GM12878 (cell line): Measurements from ENCODE around the gene LAMA2. TPM values are rescaled to one million over a fixed set of nuclear protein-coding genes. Genes with fewer than 3 reads are reported as not detected.

Experiments
- ATAC-seq: fragments of 200-7000 bp; cut with Tn5 transposase; 3 replicates; pipeline ENCODE4 v1.9.1; 2020; ENCODE audit warnings: mild to moderate bottlenecking, moderate library complexity
- BruUV-seq: library from RNA; stranded (reverse); fragments of 400-500 nt; replicated peaks from 2 replicates; lab custom pipeline; 2021; lab: Mats Ljungman, UMichigan
- CTCF ChIA-PET: fragments of 300-600 bp; sonication (Branson Sonifier 250); formaldehyde crosslinking; extraction: SDS; loops from one replicate; lab custom pipeline; 2021; ENCODE audit warnings: inconsistent platforms; lab: Yijun Ruan, JAX
- POLR2A ChIA-PET: fragments of 350-600 bp; formaldehyde crosslinking; extraction: SDS; loops from one replicate; lab custom pipeline; 2021; ENCODE audit warnings: inconsistent platforms; lab: Charles Lee
- RAD21 ChIA-PET: fragments of 300-600 bp; sonication (Branson Sonifier 250); formaldehyde crosslinking; loops from one replicate; lab custom pipeline; 2023; ENCODE audit warnings: antibody characterized with exemption; ENCODE audit not compliant: unreplicated experiment; lab: Charles Lee
- SMC1A ChIA-PET: fragments of 300-600 bp; sonication (Branson Sonifier 250); formaldehyde crosslinking; loops from one replicate; lab custom pipeline; 2023; ENCODE audit not compliant: unreplicated experiment, uncharacterized antibody; lab: Charles Lee
- DNase-seq: peaks from one replicate; pipeline ENCODE4 v3.0.0-alpha.2; 2011; ENCODE audit warnings: low read depth, low spot score
- FAIRE-seq: peaks from 3 replicates; lab custom pipeline; 2011; peaks lifted over from hg19 to GRCh38; lab: Jason Lieb, UNC
- H2AFZ ChIP-seq: 2 replicates; pipeline ENCODE4 v1.6.0; 2011; ENCODE audit warnings: low read depth, low read length, control low read depth; ENCODE audit not compliant: control insufficient read depth
- H3K27ac ChIP-seq: 2 replicates; pipeline ENCODE4 v1.5.1; 2011; ENCODE audit warnings: control low read depth; ENCODE audit not compliant: control insufficient read depth, insufficient read depth
- H3K27me3 ChIP-seq, 2 experiments: replicated peaks in 1 of 2; 2 replicates each; pipeline versions ENCODE4 v1.6.0 to v1.6.1; 2011; ENCODE audit warnings: low read length in 1 of 2; ENCODE audit not compliant: control insufficient read depth in 2 of 2, insufficient read depth in 2 of 2
- H3K36me3 ChIP-seq, 2 experiments: 2 replicates each; pipeline ENCODE4 v1.5.1; 2011; ENCODE audit warnings: low read length in 1 of 2; ENCODE audit not compliant: control insufficient read depth in 2 of 2, insufficient read depth in 2 of 2
- H3K4me1 ChIP-seq: 2 replicates; pipeline ENCODE4 v1.6.1; 2011; ENCODE audit warnings: mild to moderate bottlenecking, low read length, moderate library complexity, mixed read lengths; ENCODE audit not compliant: control insufficient read depth, insufficient read depth
- H3K4me2 ChIP-seq: 2 replicates; pipeline ENCODE4 v1.6.0; 2011; ENCODE audit warnings: control low read depth; ENCODE audit not compliant: control insufficient read depth, insufficient read depth
- H3K4me3 ChIP-seq: fragments of 200-600 bp; sonication (generic); 2 replicates; pipeline ENCODE4 v1.5.1; 2016
- H3K79me2 ChIP-seq: 2 replicates; pipeline ENCODE4 v1.6.0; 2011; ENCODE audit warnings: low read length; ENCODE audit not compliant: control insufficient read depth, insufficient read depth
- H3K9ac ChIP-seq: 2 replicates; pipeline ENCODE4 v1.8.0; 2011; ENCODE audit warnings: low read length, control low read depth, mixed read lengths; ENCODE audit not compliant: control insufficient read depth, insufficient read depth
- H3K9me3 ChIP-seq: replicated peaks from 3 replicates; pipeline ENCODE4 v1.5.1; 2011; ENCODE audit warnings: mild to moderate bottlenecking, low read length; ENCODE audit not compliant: control insufficient read depth, insufficient read depth
- H4K20me1 ChIP-seq: 2 replicates; pipeline ENCODE4 v1.6.0; 2011; ENCODE audit not compliant: control insufficient read depth, insufficient read depth
- ASH2L ChIP-seq: fragments of 300-600, 200-600 bp; sonication (generic); IDR thresholded peaks from 2 replicates; pipeline ENCODE4 v1.6.1; 2017; ENCODE audit warnings: low read depth, mild to moderate bottlenecking, borderline replicate concordance
- CHD2 ChIP-seq: IDR thresholded peaks from 2 replicates; pipeline ENCODE4 v1.6.1; 2011; ENCODE audit warnings: low read depth, low read length, improper control_type of control experiment, borderline replicate concordance
- EGR1 ChIP-seq, 2 experiments: IDR thresholded peaks; 1 replicate in 1 of 2; 2 replicates in 1 of 2; pipeline ENCODE4 v1.6.1; 2011 to 2012; ENCODE audit warnings: low read depth in 2 of 2, low read length in 2 of 2, borderline replicate concordance in 1 of 2, mild to moderate bottlenecking in 1 of 2, moderate library complexity in 1 of 2
- IRF5 ChIP-seq: fragments of 450-650 bp; IDR thresholded peaks from 2 replicates; pipeline ENCODE4 v1.6.1; 2017; ENCODE audit warnings: borderline replicate concordance
- SRF ChIP-seq, 2 experiments: IDR thresholded peaks; 2 replicates each; pipeline ENCODE4 v1.6.1; 2011; ENCODE audit warnings: low read depth in 2 of 2, low read length in 2 of 2, mild to moderate bottlenecking in 1 of 2, moderate library complexity in 1 of 2
- ZBED1 ChIP-seq: IDR thresholded peaks from 2 replicates; pipeline ENCODE4 v1.6.1; 2016; ENCODE audit warnings: borderline replicate concordance
- ZNF592 ChIP-seq: fragments of 450-650 bp; IDR thresholded peaks from 2 replicates; pipeline ENCODE4 v1.6.1; 2017; ENCODE audit warnings: mild to moderate bottlenecking, moderate library complexity
- WGBS: methylation state at CpG from one replicate; pipeline ENCODE4 v1.1.6; 2016; ENCODE audit warnings: low lambda C conversion rate; ENCODE audit not compliant: insufficient replicate concordance, insufficient coverage; ENCODE audit errors: missing lambda C conversion rate; 5-methylcytosine and 5-hydroxymethylcytosine counted together
- in situ Hi-C: fragments of 300-500 bp; cut with MboI; formaldehyde crosslinking; loops from 9 replicates; pipeline ENCODE4 v1.14.3; 2018; ENCODE audit warnings: mixed read lengths
- intact Hi-C: fragments of 100-400 bp; cut with micrococcal nuclease; formaldehyde crosslinking; loops from one replicate; pipeline ENCODE4 v1.14.2; 2022; ENCODE audit not compliant: unreplicated experiment
- polyA plus RNA-seq, 11 experiments: library from polyadenylated mRNA; depleted of rRNA in 4 of 11; unstranded in 6 of 11; stranded (reverse) in 5 of 11; fragments of >200 nt; fragmentation: Nextera tagmentation in 4 of 11; fragmentation: Illumina TruSeq in 1 of 11; extraction: Ambion mirVana in 4 of 11; extraction: Trizol in 1 of 11; gene quantifications; 1 replicate in 1 of 11; 2 replicates in 10 of 11; pipeline versions ENCODE4 v1.2.1 to v1.2.3, GENCODE V29; 2011 to 2016; ENCODE audit warnings: inconsistent platforms in 2 of 11, missing spikeins in 2 of 11, low read depth in 1 of 11
- total RNA-seq, 4 experiments: library from RNA; depleted of rRNA in 3 of 4; stranded (reverse); fragments of >200 nt in 3 of 4; fragmentation: Illumina TruSeq in 1 of 4; extraction: Trizol in 1 of 4; gene quantifications; 2 replicates each; pipeline versions ENCODE4 v1.2.1 to v1.2.3, GENCODE V29; 2013 to 2021
- TF ChIP-seq, protein P1 (sequence below): fragments of 450-650 bp; IDR thresholded peaks from 2 replicates; pipeline ENCODE4 v1.6.1; 2018; ENCODE audit warnings: borderline replicate concordance, mild to moderate bottlenecking; ENCODE audit not compliant: partially characterized antibody
- TF ChIP-seq, protein P2 (sequence below): fragments of 450-650 bp; IDR thresholded peaks from 2 replicates; pipeline ENCODE4 v1.6.1; 2016; ENCODE audit warnings: mild to moderate bottlenecking

Gene LAMA2
- total and polyA plus RNA-seq, 10 of the 15 experiments (the other 5 are each of a cell fraction or from before 2014, with no cell fraction given), result 0.04 to 2.0 (median 0.37) TPM; not detected in 1

GRCh38 chr6:129055796-129056195, 172.9 kb downstream of the LAMA2 start:
- no peaks in the 10 kb centered on the region for H3K79me2 ChIP-seq
- H3K4me2 ChIP-seq, result no peak overlapping the region
- no peak overlapping the region for H3K27ac ChIP-seq
- POLR2A ChIA-PET, result interaction anchor here (1.1 kb wide), 1 partner anchor 19 kb away, joined by 3 read pairs; no protein-coding TSS in a partner anchor
- RAD21 ChIA-PET, result no interaction called here
- H3K27me3 ChIP-seq, result peaks cover 0 to 2% of the 10 kb centered on the region in 2 experiments; a peak in 2 of 4 replicates
- no peak overlapping the region for H3K4me3 ChIP-seq
- no peak overlapping the region for H2AFZ ChIP-seq
- ATAC-seq (no peak), FAIRE-seq (no peak), DNase-seq (no peak)
- no peaks in the 10 kb centered on the region for H3K9me3 ChIP-seq
- no peaks in the 10 kb centered on the region for H4K20me1 ChIP-seq
- no peaks in the 10 kb centered on the region for H3K4me1 ChIP-seq
- SMC1A ChIA-PET, result no interaction called here
- no peaks in the 10 kb centered on the region for H3K36me3 ChIP-seq
- in situ Hi-C loops (no loop called here), intact Hi-C loops (no loop called here)
- WGBS, result 0% methylated on average over 3 of the region's 3 CpGs
- no TSS peak for BruUV-seq
- TF ChIP-seq SRF (IDR thresholded peaks at IDR 0.05; ENCODE audit: low read depth in 2 of 2, low read length in 2 of 2) (no peak), CHD2 (no peak), ZNF592 (no peak), EGR1 (IDR thresholded peaks at IDR 0.05; ENCODE audit: borderline replicate concordance in 1 of 2, low read depth in 2 of 2, low read length in 2 of 2) (no peak), ASH2L (no peak), ZBED1 (no peak), IRF5 (no peak)
- TF ChIP-seq, protein P1, sequence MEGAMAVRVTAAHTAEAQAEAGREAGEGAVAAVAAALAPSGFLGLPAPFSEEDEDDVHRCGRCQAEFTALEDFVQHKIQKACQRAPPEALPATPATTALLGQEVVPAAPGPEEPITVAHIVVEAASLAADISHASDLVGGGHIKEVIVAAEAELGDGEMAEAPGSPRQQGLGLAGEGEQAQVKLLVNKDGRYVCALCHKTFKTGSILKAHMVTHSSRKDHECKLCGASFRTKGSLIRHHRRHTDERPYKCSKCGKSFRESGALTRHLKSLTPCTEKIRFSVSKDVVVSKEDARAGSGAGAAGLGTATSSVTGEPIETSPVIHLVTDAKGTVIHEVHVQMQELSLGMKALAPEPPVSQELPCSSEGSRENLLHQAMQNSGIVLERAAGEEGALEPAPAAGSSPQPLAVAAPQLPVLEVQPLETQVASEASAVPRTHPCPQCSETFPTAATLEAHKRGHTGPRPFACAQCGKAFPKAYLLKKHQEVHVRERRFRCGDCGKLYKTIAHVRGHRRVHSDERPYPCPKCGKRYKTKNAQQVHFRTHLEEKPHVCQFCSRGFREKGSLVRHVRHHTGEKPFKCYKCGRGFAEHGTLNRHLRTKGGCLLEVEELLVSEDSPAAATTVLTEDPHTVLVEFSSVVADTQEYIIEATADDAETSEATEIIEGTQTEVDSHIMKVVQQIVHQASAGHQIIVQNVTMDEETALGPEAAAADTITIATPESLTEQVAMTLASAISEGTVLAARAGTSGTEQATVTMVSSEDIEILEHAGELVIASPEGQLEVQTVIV, result no peak
- TF ChIP-seq, protein P2, sequence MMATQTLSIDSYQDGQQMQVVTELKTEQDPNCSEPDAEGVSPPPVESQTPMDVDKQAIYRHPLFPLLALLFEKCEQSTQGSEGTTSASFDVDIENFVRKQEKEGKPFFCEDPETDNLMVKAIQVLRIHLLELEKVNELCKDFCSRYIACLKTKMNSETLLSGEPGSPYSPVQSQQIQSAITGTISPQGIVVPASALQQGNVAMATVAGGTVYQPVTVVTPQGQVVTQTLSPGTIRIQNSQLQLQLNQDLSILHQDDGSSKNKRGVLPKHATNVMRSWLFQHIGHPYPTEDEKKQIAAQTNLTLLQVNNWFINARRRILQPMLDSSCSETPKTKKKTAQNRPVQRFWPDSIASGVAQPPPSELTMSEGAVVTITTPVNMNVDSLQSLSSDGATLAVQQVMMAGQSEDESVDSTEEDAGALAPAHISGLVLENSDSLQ, result no peak
- no peak overlapping the region for H3K9ac ChIP-seq
- CTCF ChIA-PET, result interaction anchor here (1.0 kb wide), 1 partner anchor 22 kb away, joined by 3 read pairs; no protein-coding TSS in a partner anchor
